ENCODE results near the gene BRIX1. TPM values are rescaled to one million over a fixed set of nuclear protein-coding genes. Genes with fewer than 3 reads are reported as not detected.

BRIX1 gene
- total and polyA plus RNA-seq, 9 of the 15 experiments (the other 6 are each of a cell fraction or from before 2014, with no cell fraction given): 115 to 193 (median 159) TPM

GRCh38 chr5:34915139-34915855 lies at the start of gene BRIX1, which contains the start of gene RAD1 (continued):
- TF ChIP-seq MXD1 (CRISPR knock-in tag; IDR thresholded peaks at IDR 0.05; ENCODE audit: borderline replicate concordance, poor library complexity, severe bottlenecking): peak; percentile 82
- peak; percentile 96 for TF ChIP-seq E2F8 (IDR thresholded peaks at IDR 0.05; ENCODE audit: low read depth, partially characterized antibody)
- TF ChIP-seq SMARCA5 (IDR thresholded peaks at IDR 0.05): no peak
- TF ChIP-seq PML (IDR thresholded peaks at IDR 0.05; ENCODE audit: low read length): peak; percentile 84
- TF ChIP-seq UBTF (IDR thresholded peaks at IDR 0.05; ENCODE audit: borderline replicate concordance in 1 of 2, low read depth in 2 of 2, low read length in 2 of 2): peak; percentile 80 to 85
- peak; percentile 100 for TF ChIP-seq NFRKB (IDR thresholded peaks at IDR 0.05; ENCODE audit: low read depth)
- TF ChIP-seq ZNF324 (CRISPR knock-in tag; IDR thresholded peaks at IDR 0.05): no peak
- peak; percentile 46 for TF ChIP-seq TEAD4 (IDR thresholded peaks at IDR 0.05; ENCODE audit: low read length)
- TF ChIP-seq TEAD4 (CRISPR knock-in tag; IDR thresholded peaks at IDR 0.05; ENCODE audit: borderline replicate concordance): no peak; the same call in 1 of the 2 replicates
- TF ChIP-seq RAD21 (CRISPR knock-in tag; conservative IDR thresholded peaks at IDR 0.05 in 1 of 2, IDR thresholded peaks at IDR 0.05 in 1 of 2): 0 out of 4 replicates have a peak, but pooled peaks of 1 of the 2 experiments have one; percentile 20
- peak; percentile 84 for TF ChIP-seq TOE1 (IDR thresholded peaks at IDR 0.05; ENCODE audit: borderline replicate concordance)
- TF ChIP-seq TOE1 (CRISPR knock-in tag; IDR thresholded peaks at IDR 0.05; ENCODE audit: borderline replicate concordance, low read depth): no peak
- TF ChIP-seq POLR2B (IDR thresholded peaks at IDR 0.05; ENCODE audit: low read depth, partially characterized antibody): peak; percentile 81
- no peak for TF ChIP-seq ZNF395 (CRISPR knock-in tag; IDR thresholded peaks at IDR 0.05)
- TF ChIP-seq CREB1 (IDR thresholded peaks at IDR 0.05): peak; percentile 72
- TF ChIP-seq CREB1 (CRISPR knock-in tag; IDR thresholded peaks at IDR 0.05): peak; percentile 77; the same call in 1 of the 2 replicates
- no peak for TF ChIP-seq RNF219 (CRISPR knock-in tag; IDR thresholded peaks at IDR 0.05)
- peak; percentile 81 for TF ChIP-seq SMAD1 (IDR thresholded peaks at IDR 0.05; ENCODE audit: low read depth, low read length, partially characterized antibody)

All from K562 (cell line).